ENCODE data around the gene DPRX.

- TF ChIP-seq POLR2AphosphoS5 (IDR thresholded peaks at IDR 0.05) = no peak
- TF ChIP-seq TAF1 (IDR thresholded peaks at IDR 0.05; ENCODE audit: low read depth) = no peak
- TF ChIP-seq EZH2 (IDR thresholded peaks at IDR 0.05; ENCODE audit: borderline replicate concordance, insufficient read depth, low read length, poor library complexity, severe bottlenecking) = no peak
- no peak for TF ChIP-seq CTCF (IDR thresholded peaks at IDR 0.05; ENCODE audit: poor library complexity, severe bottlenecking)
Measured at GRCh38 chr19:53606031-53606430, 25.8 kb upstream of the DPRX start.
